DND-41 (cell line): ENCODE data around the gene IQSEC1.

Experiments
- ATAC-seq: fragments of 200-7000 bp; cut with Tn5 transposase; 3 replicates; pipeline ENCODE4 v1.9.1; 2021; ENCODE audit warnings: low read depth; ENCODE audit not compliant: insufficient read depth
- DNase-seq: peaks from one replicate; pipeline ENCODE4 v3.0.0-alpha.2; 2020
- H2AFZ ChIP-seq: 2 replicates; pipeline ENCODE4 v1.6.0; 2012; ENCODE audit warnings: low read depth, low read length
- H3K27ac ChIP-seq: 2 replicates; pipeline ENCODE4 v1.5.1; 2012; ENCODE audit warnings: low read length, inconsistent platforms
- H3K27me3 ChIP-seq: fragments of 200-600 bp; sonication (generic); 2 replicates; pipeline ENCODE4 v1.6.0; 2012; ENCODE audit warnings: low read length, mild to moderate bottlenecking, inconsistent platforms; ENCODE audit not compliant: insufficient read depth, poor library complexity
- H3K36me3 ChIP-seq: 2 replicates; pipeline ENCODE4 v1.5.1; 2012; ENCODE audit warnings: low read length, inconsistent platforms; ENCODE audit not compliant: insufficient read depth
- H3K4me1 ChIP-seq: 2 replicates; pipeline ENCODE4 v1.5.1; 2012; ENCODE audit warnings: mild to moderate bottlenecking, low read length; ENCODE audit not compliant: insufficient read depth
- H3K4me2 ChIP-seq: 2 replicates; pipeline ENCODE4 v1.6.0; 2012; ENCODE audit warnings: mild to moderate bottlenecking, moderate library complexity, low read length, inconsistent platforms; ENCODE audit not compliant: insufficient read depth
- H3K4me3 ChIP-seq, 2 experiments: fragments of 200-600 bp in 1 of 2; shearing (Covaris generic) in 1 of 2; 2 replicates each; pipeline ENCODE4 v1.5.1; 2012 to 2016; ENCODE audit warnings: inconsistent platforms in 2 of 2, low read length in 2 of 2, mild to moderate bottlenecking in 2 of 2, low read depth in 1 of 2, moderate library complexity in 1 of 2
- H3K79me2 ChIP-seq: 2 replicates; pipeline ENCODE4 v1.6.0; 2012; ENCODE audit warnings: low read length, inconsistent platforms; ENCODE audit not compliant: insufficient read depth
- H3K9ac ChIP-seq: 2 replicates; pipeline ENCODE4 v1.6.0; 2012; ENCODE audit warnings: low read depth, mild to moderate bottlenecking, inconsistent platforms, low read length, moderate library complexity
- H3K9me3 ChIP-seq: 2 replicates; pipeline ENCODE4 v1.5.1; 2012; ENCODE audit warnings: low read length, moderate library complexity, mild to moderate bottlenecking, inconsistent platforms; ENCODE audit not compliant: insufficient read depth, severe bottlenecking
- H4K20me1 ChIP-seq: 2 replicates; pipeline ENCODE4 v1.6.0; 2012; ENCODE audit warnings: low read length; ENCODE audit not compliant: insufficient read depth
- CTCF ChIP-seq: IDR thresholded peaks from 2 replicates; pipeline ENCODE4 v1.5.1; 2012; ENCODE audit warnings: borderline replicate concordance, low read length, moderate library complexity, mild to moderate bottlenecking; ENCODE audit not compliant: poor library complexity, severe bottlenecking; ENCODE audit errors: extremely low read depth
- EZH2 ChIP-seq: IDR thresholded peaks from 3 replicates; pipeline ENCODE4 v1.6.1; 2012; ENCODE audit warnings: borderline replicate concordance, low read depth, mild to moderate bottlenecking, moderate library complexity, low read length, inconsistent platforms; ENCODE audit not compliant: severe bottlenecking

Gene IQSEC1

GRCh38 chr3:12943124-12944021, 129.9 kb downstream of the IQSEC1 start:
- DNase-seq (no peak), ATAC-seq (no peak)
- H4K20me1 ChIP-seq = peaks cover 27% of the 10 kb centered on the region
- H3K9me3 ChIP-seq = no peaks in the 10 kb centered on the region
- peaks cover 4% of the 10 kb centered on the region for H3K79me2 ChIP-seq
- no peak overlapping the region for H3K27ac ChIP-seq
- H3K4me3 ChIP-seq = no peak overlapping the region
- no peak overlapping the region for H3K4me2 ChIP-seq
- TF ChIP-seq CTCF (no peak), EZH2 (no peak)
- no peak overlapping the region for H3K9ac ChIP-seq
- no peak overlapping the region for H2AFZ ChIP-seq
- peaks cover 27% of the 10 kb centered on the region for H3K36me3 ChIP-seq
- no peaks in the 10 kb centered on the region for H3K4me1 ChIP-seq
- H3K27me3 ChIP-seq = no peaks in the 10 kb centered on the region

GRCh38 chr3:12941495-12942023, 131.7 kb downstream of the IQSEC1 start:
- DNase-seq (no peak), ATAC-seq (no peak)
- TF ChIP-seq CTCF (no peak), EZH2 (no peak)
- no peak overlapping the region for H2AFZ ChIP-seq
- H3K9me3 ChIP-seq = no peaks in the 10 kb centered on the region
- H3K27me3 ChIP-seq = no peaks in the 10 kb centered on the region
- H3K9ac ChIP-seq = no peak overlapping the region
- H3K36me3 ChIP-seq = peaks cover 28% of the 10 kb centered on the region
- H3K79me2 ChIP-seq = no peaks in the 10 kb centered on the region
- no peak overlapping the region for H3K4me3 ChIP-seq
- peaks cover 10% of the 10 kb centered on the region for H4K20me1 ChIP-seq
- no peak overlapping the region for H3K4me2 ChIP-seq
- no peaks in the 10 kb centered on the region for H3K4me1 ChIP-seq
- H3K27ac ChIP-seq = no peak overlapping the region

DNA sequence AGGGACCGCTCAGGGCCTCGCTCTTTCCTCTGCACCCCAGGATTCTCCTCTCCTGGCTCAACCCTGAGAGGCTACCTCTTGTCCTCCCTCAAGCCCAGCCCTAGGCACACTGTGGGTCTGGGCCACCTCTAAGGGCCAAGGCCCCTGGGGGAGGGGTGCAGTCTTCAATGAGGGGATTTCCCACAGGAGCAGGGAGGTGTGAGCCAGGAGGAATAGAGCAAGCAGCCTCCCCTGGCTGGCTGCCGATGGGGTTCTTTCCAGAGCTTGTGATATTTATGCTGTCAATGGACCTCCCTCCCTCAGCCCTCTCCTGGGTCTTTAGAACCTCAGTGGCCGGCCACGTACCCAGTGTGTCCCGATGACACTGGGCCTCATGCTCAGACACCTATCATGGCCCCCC, 132.4 kb downstream of the IQSEC1 start:
- TF ChIP-seq EZH2 (no peak), CTCF (no peak)
- no peak for ATAC-seq
- Histone ChIP-seq H2AFZ (no peak overlapping the region), H3K9me3 (no peaks in the 10 kb centered on the region), H3K79me2 (no peaks in the 10 kb centered on the region), H4K20me1 (peaks cover 10% of the 10 kb centered on the region), H3K4me2 (no peak overlapping the region), H3K4me1 (no peaks in the 10 kb centered on the region), H3K9ac (no peak overlapping the region), H3K4me3 (no peak overlapping the region), H3K27me3 (no peaks in the 10 kb centered on the region), H3K27ac (no peak overlapping the region), H3K36me3 (peaks cover 35% of the 10 kb centered on the region)
- no peak for DNase-seq
